GM18870 (cell line): ENCODE measurements around the gene GTF2B.
"Not testable (repeated sequence)": the region's sequence is repeated elsewhere in the genome, so short reads cannot be mapped to it uniquely, and the experiment has no call there.

ENCODE experiments used
- ATAC-seq: cut with Tn5 transposase; IDR thresholded peaks from one replicate; pipeline ENCODE4 v1.9.1; 2021; ENCODE audit warnings: moderate library complexity; ENCODE audit not compliant: unreplicated experiment

The GTF2B gene

GRCh38 chr1:88891318-88891950, at the start of gene GTF2B:
TSS of gene GTF2B (minus strand) at chr1:88891567. CDS start at chr1:88891499, 68 bp downstream.
- peak; percentile 84 for ATAC-seq

- not testable (repeated sequence) for ATAC-seq
Measured at GRCh38 chr1:88938528-88938927, 47.2 kb upstream of the GTF2B start.

GRCh38 chr1:88936760-88937342, 45.5 kb upstream of the GTF2B start:
- ATAC-seq, result no peak

GRCh38 chr1:88936223-88936523, 44.8 kb upstream of the GTF2B start:
- ATAC-seq, result no peak

- no peak for ATAC-seq
Measured at GRCh38 chr1:88935522-88936222, 44.3 kb upstream of the GTF2B start.

- ATAC-seq, result not testable (repeated sequence)
Measured at GRCh38 chr1:88930176-88930575, 38.8 kb upstream of the GTF2B start.

GRCh38 chr1:88923224-88923623, 31.9 kb upstream of the GTF2B start:
- no peak for ATAC-seq

- ATAC-seq, result no peak
Measured at GRCh38 chr1:88922214-88922613, 30.8 kb upstream of the GTF2B start.

GRCh38 chr1:88920845-88921244, 29.5 kb upstream of the GTF2B start:
- ATAC-seq, result no peak

GRCh38 chr1:88917321-88918025, 26.1 kb upstream of the GTF2B start:
- ATAC-seq, result no peak

GRCh38 chr1:88916883-88917282, 25.5 kb upstream of the GTF2B start:
- no peak for ATAC-seq

GRCh38 chr1:88911800-88912199, 20.4 kb upstream of the GTF2B start:
- not testable (repeated sequence) for ATAC-seq

- no peak for ATAC-seq
Measured at GRCh38 chr1:88911161-88911560, 19.8 kb upstream of the GTF2B start.

GRCh38 chr1:88910401-88910800, 19.0 kb upstream of the GTF2B start:
- ATAC-seq, result no peak

GRCh38 chr1:88900883-88901282, 9.5 kb upstream of the GTF2B start:
- ATAC-seq, result no peak

- no peak for ATAC-seq
Measured at GRCh38 chr1:88897070-88897730, 5.8 kb upstream of the GTF2B start.

- no peak for ATAC-seq
Measured at GRCh38 chr1:88892357-88892877, 1.1 kb upstream of the GTF2B start.

- ATAC-seq, result no peak
Measured at GRCh38 chr1:88891951-88892340, 579 bp upstream of the GTF2B start.

- no peak for ATAC-seq
Measured at GRCh38 chr1:88890791-88891317, 513 bp downstream of the GTF2B start.

GRCh38 chr1:88890131-88890530, 1.2 kb downstream of the GTF2B start:
- no peak for ATAC-seq

GRCh38 chr1:88888750-88889149, 2.6 kb downstream of the GTF2B start:
- ATAC-seq, result no peak
